SW 1271 (cell line): ENCODE measurements around the gene DHRS13.
"Not testable (repeated sequence)": the region's sequence is repeated elsewhere in the genome, so short reads cannot be mapped to it uniquely, and the experiment has no call there.

Source experiments
- DNase-seq, 2 experiments: peaks; one replicate each; lab custom pipeline; 2025; lab: John Stamatoyannopoulos, UW

Gene DHRS13

DNA sequence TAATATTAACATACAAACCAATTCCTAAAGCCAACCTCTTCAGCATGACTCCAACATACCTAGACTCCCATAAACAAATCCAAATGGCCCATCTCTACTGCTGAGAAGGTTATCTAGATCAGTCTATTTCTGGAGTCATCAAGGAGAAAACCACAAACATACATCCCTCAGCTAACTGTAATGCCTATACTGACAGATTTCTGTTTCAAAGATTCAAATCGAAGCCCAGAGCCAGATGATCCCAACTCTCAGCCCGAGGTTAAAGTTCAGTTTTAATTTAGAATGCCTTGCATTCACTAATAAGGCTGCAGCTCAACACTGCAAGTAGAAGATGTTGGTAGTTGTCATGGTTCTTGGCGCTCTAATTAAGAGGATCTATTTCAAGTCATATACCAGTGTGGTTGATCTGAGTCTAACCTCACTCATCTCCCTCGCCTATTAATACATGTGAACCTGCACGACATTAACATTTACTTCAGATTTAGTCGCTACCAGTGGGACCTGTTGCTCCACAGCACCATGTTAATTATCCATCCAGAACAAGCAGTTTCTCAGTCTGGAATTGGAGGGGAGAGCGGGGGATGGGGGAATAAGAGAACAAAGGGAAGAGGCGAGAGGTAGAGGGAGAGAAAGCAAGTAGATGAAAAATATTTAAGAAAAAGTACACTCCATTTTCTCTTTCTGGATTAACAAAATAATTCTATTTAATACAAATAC lies 33.0 kb upstream of the DHRS13 start:
- DNase-seq, result no peak

DNA sequence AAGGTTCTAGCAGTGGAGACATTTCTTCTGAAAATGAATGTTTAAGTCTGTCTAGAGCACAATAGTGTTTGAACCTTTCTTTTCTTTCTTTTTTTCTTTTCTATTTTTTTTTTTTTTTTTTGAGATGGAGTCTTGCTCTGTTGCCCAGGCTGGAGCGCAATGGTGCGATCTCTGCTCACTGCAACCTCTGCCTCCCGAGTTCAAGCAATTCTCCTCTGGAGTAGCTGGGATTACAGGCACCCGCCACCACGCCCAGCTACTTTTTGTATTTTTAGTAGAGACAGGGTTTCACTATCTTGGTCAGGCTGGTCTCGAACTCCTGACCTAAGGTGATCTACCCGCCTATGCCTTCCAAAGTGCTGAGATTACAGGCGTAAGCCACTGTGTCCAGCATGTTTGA lies 31.6 kb upstream of the DHRS13 start:
- not testable (repeated sequence) for DNase-seq

DNA sequence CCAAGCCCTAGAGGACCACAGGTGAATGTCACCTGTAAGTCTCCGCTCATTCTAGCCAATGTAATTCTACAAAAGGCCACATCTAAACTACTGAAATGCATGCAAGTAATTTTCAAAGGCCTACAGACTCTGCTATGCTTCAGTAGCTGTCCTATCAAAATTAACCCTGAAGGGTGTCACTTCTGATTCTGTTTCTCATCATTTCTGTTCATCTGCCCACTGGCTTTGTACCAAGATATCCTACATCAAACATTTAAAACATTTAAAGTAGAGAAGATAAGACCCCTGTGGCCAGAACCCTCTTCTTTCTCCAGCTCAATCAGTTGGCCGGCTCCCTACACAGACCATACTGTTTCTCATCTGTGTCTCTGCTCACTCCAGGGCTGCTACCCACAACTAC lies 26.9 kb upstream of the DHRS13 start:
- DNase-seq, result no peak

DNA sequence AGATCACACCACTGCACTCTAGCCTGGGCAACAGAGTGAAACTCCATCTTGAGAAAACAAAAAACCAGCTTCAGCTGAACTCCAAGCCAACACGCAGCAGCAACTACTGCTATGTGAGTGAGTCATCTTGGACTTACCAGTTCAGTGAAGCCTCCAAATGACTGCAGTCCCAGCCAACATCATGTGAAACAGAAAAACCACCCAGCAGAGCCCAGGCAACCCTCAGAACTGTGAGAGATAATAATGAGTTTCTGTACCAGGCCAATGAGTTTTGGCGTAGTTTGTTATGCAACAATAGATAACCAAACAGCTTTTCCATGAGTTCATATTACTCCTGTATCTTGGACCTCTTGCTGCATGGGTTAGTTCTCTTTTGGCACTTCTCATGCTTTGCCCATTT lies 25.2 kb upstream of the DHRS13 start:
- no peak for DNase-seq

DNA sequence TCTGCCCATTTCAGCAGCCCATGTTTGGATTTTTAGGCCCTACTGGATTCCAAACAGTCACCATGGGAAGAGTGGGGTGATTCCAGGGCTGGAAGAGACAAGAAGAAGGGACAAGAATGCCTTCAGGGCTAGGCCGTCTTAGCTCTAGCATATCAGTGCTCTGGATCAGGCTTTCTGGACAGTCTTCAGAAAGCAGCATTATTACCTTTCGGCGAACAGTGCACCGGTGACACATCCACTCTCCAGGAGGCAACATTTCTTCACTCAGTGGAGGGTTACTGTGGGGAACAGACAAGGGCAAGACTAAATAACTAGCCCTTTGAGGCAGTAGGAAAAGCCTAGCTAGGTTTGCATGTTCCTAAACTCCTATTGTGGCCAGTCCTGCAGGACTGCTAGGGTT lies 23.9 kb upstream of the DHRS13 start:
- no peak for DNase-seq

DNA sequence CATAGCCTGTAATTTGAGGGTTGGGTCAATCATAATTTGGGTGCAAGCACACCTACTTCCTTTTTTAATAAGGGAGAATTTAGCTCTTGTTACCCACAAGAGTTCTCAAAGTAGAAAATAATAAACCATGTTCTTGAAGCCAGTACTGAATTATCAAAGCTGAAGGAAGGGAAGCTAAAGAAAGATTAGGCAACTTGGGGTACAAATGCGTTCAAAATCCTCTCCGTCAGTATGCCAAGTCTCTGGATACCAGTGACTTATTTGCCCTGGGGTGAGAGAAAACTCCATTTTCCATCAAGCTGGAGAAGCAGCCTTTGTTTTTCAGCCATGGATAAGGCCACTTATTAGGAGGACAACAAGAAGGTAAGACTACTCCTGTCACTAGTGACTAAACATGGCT lies 23.5 kb upstream of the DHRS13 start:
- DNase-seq, result no peak

DNA sequence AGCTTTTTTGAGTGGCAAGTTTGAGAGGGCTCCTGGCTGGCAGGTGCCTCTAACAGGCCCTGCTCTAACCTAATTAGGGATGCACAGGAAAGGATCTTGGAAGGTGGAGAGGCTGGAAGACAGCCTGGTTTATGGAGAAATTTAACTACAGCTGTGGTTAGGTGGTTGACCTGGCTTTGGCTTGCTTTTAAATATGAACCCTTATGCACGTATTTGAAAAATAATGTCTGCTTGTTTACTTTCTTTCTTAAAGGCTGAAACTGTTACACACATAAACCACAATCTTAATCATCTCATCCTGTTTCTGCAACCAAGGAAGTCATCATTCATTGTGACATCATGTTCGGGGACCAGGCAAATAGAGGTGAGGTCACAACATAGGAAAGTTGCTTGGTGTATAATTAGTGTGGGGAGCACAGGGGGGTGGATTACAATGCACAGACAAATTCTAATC lies 23.1 kb upstream of the DHRS13 start:
- DNase-seq, result peak; percentile 20 to 72

DNA sequence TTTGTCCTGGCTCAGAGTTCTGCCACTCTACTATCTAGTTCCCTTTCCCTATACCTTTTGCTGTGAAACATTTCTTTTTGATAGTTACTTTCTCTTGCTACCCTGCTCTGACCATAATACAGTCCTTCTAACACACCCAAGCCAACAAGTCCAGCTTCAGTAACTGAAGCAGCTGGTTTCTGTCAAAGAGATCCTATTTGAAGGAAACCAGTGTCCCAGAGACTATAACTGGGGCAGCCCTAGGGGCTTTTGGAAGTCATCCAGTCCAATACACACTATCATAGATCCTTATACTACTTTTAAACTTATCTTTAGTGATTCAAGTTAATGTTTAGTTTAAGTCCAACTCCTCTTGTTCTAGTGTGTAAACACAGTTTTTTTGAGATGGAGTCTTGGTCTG lies 17.3 kb upstream of the DHRS13 start:
- no peak for DNase-seq

DNA sequence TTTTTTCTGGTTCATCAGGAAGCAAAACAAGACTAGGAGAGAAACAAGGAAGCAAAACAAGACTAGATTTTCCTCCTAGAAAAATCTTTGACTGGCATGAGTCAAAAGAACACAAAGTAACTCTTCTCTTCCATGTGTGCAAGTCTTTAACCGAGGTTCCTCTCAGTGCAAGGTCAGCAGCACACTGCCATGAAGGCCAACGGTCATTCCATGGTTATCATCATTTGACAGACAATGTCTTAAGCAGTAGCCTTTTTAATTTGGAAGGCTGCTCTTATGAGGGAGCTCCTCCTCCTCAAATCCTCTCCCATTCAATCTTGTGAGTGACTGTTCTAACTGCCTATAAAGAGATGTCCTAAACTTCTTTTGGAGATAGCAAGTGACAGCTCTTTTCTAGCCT lies 15.4 kb upstream of the DHRS13 start:
- no peak for DNase-seq

DNA sequence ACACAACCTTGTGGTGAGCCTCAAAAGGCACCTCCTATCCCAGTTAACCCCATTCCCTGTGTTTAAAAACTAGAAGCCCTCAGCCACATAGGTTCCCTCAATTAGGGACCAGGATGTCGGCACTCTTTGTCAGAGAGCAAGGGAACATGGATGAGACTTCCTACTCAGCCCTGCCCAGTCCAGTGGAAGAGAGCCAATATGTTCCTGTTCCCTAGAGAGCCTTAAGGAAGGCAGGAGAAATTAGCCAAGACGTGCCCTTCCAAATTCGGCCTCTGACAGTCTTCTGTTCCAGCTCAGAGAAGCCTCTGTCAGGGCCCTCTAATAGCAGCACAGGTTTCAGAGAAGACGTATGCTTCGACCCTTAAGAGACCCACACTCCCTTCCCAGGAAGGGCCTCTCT lies 14.6 kb upstream of the DHRS13 start:
- DNase-seq, result no peak

DNA sequence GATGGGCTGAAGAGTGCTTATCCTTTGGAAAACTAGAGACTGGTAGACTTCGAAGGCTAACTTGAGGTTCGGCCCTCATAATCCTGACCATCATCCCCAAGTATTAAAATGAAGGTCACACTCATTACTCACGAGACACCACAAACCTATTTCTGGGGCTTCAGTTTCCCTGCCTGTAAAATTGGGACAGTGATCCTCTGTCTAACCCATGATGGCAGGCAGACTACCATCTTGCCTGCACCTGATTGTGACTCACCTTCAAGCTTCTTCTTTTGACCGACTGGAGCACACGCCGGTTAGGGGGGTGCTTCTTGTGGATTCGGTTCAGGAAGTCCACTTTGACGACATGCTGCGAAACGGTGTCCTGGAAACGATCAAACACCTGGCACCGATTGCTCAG lies 14.2 kb upstream of the DHRS13 start:
- no peak for DNase-seq

DNA sequence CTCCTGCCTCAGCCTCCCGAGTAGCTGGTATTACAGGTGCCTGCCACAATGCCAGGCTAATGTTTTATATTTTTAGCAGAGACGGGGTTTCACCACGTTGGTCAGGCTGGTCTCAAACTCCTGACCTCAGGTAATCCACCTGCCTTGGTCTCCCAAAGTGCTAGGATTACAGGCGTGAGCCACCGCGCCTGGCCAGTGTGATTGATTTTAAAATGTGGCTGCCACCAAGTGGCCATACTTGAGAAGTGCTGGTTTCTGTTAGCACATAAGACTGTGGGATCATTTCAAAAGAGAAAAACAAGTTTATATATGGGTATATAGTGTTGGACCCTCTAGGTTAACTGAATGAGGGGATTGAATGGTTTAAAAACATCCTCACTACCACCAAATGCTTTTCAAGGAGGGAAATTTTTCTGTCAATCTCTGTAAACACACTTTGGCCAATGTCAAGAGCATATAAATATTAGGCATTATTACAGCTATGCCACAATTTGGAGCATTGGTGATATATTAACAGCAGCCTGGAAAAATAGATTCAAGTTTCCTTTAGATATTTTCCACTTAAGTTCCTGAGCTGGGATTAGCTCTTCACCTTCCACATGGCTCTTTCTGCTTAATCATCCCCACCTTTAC lies 13.5 kb upstream of the DHRS13 start:
- peak in 1 of 2 experiments; percentile 32 for DNase-seq

DNA sequence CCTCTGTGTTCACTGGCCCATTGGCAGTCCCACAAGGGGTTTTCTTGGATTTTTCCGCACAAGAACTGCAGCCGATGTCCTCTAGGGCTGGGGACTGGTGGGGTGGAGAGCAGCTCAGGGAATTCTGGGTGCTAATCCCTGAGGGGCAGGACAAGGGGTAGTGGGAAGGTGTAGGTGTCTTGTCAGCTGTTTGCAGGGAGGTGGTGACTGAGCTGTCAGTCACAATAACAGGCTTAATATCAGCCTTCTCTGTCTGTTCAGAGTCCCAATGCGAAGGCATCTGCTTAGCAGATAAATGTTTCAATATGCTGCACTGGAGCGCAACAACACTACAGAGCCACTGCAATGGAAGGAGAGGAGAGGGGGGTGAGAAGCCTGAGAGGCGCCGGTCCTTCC lies 10.1 kb upstream of the DHRS13 start:
- no peak for DNase-seq

DNA sequence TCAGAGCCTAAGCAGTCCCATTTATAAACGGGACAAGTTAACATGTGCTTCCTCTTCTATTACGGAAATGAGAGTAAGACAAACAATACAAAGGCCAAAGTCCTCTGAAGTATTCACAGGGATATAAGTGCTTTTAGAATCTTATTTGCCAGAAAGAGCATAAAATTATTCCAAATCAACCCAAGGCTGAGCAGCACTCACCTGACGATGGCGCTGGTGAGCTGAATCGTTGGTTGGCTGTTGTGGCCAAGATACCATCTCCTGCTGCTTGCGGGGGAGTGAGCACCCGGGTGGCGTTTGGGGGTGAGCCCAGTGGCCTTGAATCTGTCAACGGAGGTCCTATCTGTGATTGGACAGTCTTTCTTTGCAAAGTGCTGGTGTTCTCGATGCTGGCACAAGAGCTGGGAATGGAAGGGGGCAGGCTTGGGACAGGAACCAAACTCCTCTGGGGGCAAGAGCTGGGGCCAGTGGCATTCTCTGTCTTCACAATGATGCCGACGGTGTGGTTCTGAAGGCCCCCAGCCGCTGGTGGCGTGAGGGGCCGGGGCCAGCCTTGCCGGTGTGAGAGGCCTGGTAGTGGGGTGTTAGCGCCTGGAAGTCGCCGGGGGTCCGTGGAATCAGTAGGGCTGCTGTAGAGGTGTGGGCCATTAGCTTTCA lies 9.5 kb upstream of the DHRS13 start:
- no peak for DNase-seq

DNA sequence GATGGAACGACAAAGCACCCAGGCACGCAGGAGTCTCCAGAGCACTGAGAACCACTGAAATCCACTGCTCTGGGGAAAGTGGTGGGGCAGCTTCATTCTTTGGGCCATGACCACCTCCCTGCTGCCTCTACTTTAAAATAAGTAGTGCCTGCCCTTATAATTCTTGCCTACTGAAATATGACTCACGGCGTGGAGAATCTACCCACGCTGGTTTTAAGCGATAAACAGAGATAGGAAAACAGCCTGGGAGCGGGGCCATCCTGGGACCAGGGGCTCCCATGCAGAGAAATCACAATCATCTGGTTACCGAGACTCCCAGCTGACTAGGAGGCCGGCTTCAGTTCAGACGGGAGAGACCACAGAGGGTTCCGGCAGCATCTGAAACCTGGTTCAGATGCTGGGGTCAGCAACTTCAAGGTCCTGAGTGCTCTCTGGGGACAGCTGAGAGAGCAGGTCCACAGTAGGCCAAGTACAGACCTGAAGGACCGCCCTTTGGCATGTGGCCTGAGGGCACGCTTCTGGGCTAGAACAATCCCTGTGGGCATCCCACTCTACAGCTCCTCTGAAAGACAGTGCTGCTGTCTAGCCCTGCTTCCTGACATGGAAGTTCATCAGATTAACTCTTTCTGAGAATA lies 8.6 kb upstream of the DHRS13 start:
- DNase-seq, result no peak

DNA sequence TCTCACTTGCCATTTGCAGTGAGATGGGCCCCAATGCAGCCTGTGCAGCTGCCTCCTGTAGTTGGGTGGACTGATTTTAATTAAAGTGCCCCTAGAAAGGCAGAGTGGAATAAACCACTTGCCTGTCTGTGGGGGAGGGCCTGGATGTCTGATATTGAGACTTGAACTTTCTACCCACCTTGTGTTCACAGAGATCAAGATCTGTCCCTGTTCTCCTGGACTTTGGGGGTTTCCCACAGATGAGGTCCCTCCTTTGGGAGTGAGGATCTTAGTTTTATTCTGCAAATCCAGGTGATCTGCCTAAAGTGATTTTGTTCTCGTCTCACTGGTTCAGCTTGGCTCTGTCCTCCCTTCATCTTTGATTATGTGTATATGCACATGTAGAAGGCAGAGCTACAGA lies 7.7 kb upstream of the DHRS13 start:
- DNase-seq, result no peak

DNA sequence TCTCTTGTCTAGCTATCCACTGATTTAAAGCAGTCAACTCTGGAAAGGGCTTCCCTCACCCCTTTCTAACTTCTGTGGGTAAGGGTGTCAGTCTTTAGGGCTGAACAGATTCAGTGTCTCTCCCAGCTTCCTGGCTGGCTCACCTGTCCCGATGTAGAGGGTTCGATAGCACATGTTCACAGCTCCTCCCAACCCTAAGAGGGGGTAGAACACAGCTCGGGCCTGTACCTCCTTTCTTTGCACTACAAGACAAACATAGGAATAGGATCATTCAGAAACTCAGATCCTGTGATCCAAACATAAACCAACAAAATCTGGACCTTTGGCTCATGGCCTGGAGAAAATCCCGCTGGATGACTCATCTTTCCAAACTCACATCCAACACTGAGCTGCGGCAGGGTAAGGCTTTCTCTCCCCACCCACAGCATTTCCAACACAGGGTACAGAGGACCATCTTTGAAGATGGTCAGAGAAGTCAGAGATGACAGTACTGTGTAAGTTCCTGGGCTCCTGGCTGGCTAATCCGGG lies 5.8 kb upstream of the DHRS13 start:
- DNase-seq, result no peak

DNA sequence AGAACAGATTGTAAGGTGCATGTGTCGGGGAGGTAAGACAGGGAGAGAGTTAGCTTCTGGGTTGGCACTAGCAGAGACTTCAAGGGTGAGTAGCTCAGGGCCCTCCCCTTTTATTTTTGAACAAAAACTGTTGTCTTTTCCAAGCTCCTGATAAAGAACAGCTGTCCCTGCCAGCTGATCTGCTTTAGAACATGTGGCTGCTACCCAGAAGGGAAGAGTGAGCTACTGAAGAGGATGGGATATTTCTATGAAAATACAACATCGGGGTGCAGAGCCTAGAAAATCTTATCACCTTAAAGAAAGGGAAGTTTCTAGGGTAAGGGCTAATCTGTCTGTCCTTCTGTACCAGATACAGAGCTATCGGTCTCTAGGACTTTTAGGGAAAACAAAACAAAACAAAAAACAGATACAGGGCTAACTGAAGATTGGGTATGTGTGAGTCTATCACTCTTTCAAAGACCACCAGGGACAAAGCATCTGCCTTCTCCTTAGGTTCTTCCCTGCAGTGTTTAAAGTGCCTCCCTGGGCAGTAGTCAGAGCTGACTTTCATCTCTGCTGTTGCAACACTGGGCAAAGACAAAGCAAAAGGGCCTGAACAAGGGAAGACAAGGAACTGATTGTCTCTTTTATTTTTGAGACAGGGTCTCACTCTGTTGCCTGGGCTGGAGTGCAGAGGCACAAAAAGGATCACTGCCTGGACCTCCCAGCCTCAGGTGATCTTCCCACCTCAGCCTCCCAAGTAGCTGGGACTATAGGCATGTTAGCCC lies 5.0 kb upstream of the DHRS13 start:
- no peak for DNase-seq

DNA sequence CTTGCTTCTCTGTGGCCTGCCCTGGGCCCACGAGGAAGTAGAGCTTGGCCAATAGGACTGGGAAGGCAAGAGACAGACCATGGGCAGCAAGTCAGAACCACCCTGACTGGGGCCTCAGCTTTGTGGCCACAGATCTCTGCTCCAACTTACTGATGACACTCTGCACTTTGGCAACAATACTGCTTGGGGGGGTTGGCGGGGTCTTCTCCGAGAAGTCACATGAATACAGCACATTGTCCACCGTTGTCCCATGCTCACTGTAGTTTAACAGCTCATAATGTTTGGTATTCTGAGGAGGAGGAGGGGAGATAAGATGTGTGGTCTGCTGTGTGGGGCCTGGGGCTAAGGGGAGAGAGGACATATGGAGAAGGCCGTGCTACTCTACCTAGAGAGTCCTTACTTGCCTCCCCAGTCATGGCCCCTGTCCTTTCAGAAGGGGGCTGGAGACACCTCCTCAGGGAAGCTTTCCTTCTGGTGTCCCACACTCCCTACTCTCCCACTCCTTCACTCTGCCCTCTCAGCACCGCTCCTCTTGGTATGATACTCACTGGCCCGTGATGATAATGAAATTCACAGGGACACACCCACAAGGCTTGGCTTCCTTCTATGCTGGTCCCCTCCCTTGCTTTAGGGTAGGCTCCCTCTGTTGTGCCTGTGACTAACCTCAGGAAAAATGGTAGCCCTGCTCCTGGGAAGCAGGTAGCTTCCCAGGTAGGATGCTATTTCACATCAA lies 4.0 kb upstream of the DHRS13 start:
- no peak for DNase-seq

DNA sequence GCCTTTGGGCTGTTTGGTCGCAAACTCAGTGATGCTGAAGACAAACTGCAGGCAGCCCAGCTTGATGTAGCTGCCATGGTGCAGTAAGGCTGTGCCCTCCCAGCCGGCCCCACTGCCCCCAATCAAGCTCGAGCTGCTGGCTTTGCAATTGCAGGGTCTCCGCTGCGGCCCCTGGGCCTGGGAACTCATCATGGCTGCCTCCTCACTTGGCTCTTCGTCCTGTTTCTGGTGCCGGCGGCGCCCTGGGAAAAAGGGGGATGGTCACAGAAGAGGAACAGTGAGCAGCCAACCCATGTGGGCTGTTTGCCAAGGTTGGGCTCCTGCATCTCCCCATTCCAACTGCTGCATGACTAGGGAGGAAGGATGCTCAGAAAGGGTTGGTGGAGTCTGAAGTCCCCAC lies 3.4 kb upstream of the DHRS13 start:
- DNase-seq, result no peak

DNA sequence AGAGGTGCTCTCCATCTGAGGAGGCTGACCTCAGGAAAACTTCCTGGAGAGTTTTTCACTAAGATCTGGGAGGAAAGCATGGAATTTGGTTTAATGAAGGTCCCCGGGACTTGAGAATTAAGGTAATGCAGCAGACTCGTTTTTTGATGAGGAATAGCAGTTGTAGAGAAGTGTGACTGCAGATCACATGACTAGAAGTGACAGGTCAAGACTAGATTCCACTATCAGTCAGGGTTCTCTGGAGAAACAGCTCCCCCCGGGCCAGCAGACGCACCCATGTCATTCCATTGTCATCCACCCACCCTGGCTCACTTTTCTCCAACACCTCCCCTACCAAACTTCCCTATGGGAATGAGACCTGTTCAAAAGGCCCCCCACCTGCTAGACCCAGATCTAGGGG lies 1.9 kb upstream of the DHRS13 start:
- DNase-seq, result no peak
